ENCODE measurements around the gene RNF41.

Gene RNF41

DNA sequence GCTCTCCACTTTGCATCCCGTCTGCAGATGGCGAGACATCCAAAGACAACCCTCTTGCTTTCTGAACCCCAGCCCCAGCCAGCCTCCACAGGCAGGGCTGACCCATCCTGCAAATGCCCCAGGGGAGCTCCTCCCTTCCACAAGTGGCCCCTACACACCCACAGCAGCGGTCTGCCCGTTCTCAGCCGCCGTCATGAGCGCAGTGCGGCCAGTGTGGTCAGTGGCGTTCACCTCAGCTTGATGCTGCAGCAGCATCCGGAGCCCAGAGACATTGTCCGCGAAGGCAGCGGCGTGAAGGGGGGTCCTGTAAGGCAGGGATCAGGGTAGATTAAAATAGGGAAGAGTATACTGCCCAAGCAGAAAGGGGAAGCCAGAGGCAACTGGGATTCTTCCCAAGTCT lies 22.8 kb upstream of the RNF41 start:
- peaks cover 54 to 88% of the 10 kb centered on the region in 2 donors for H3K36me3 ChIP-seq (ENCODE audit: control insufficient read depth in 1 of 2, insufficient read depth in 2 of 2, low read length in 2 of 2)

DNA sequence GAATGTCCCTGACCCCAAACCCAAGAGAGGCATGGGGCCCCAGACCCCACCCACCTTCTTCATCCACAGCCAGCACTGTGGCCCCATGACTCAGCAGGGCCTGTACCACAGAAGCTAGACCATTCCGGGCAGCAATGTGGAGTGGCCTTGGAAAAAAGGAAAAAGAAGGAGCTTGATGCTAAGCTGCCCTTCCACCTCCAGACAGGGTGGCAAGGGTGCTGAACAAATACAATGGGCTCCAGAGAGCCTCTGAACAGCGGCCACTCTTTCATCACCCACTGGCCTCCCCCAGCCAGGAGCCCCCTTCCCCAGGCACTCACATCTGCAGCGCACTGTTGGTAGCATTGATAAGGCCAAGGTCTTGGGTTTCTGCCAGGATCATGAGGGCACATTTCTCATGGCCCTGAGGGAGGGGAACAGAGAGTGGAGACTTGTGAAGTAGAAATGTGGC lies 22.0 kb upstream of the RNF41 start:
- no peaks in the 10 kb centered on the region for H3K9me3 ChIP-seq (ENCODE audit: control insufficient read depth in 1 of 2, low read length in 2 of 2)
- no peak overlapping the region for H3K9ac ChIP-seq (ENCODE audit: low read depth in 1 of 2, low read length in 2 of 2)
- peaks cover 50 to 82% of the 10 kb centered on the region in 2 donors for H3K36me3 ChIP-seq (ENCODE audit: control insufficient read depth in 1 of 2, insufficient read depth in 2 of 2, low read length in 2 of 2)
- no peaks in the 10 kb centered on the region for H3K27me3 ChIP-seq (ENCODE audit: control insufficient read depth in 1 of 2, insufficient read depth in 2 of 2, low read length in 2 of 2)
- no peak overlapping the region for H3K27ac ChIP-seq (ENCODE audit: low read depth, low read length)
- peaks cover 0 to 5% of the 10 kb centered on the region in 2 donors for H3K4me1 ChIP-seq (ENCODE audit: control insufficient read depth in 1 of 2, insufficient read depth in 2 of 2, low read length in 2 of 2)
- no peak overlapping the region for H3K4me3 ChIP-seq (ENCODE audit: low read depth in 1 of 2, low read length in 2 of 2)

More for the DNA sequence above, 22.8 kb upstream of the RNF41 start:
- Histone ChIP-seq H3K4me3 (ENCODE audit: low read depth in 1 of 2, low read length in 2 of 2) (no peak overlapping the region), H3K27ac (ENCODE audit: low read depth, low read length) (no peak overlapping the region), H3K9ac (ENCODE audit: low read depth in 1 of 2, low read length in 2 of 2) (no peak overlapping the region), H3K4me1 (ENCODE audit: control insufficient read depth in 1 of 2, insufficient read depth in 2 of 2, low read length in 2 of 2) (peaks cover 0 to 5% of the 10 kb centered on the region in 2 donors), H3K27me3 (ENCODE audit: control insufficient read depth in 1 of 2, insufficient read depth in 2 of 2, low read length in 2 of 2) (no peaks in the 10 kb centered on the region), H3K9me3 (ENCODE audit: control insufficient read depth in 1 of 2, low read length in 2 of 2) (no peaks in the 10 kb centered on the region)

DNA sequence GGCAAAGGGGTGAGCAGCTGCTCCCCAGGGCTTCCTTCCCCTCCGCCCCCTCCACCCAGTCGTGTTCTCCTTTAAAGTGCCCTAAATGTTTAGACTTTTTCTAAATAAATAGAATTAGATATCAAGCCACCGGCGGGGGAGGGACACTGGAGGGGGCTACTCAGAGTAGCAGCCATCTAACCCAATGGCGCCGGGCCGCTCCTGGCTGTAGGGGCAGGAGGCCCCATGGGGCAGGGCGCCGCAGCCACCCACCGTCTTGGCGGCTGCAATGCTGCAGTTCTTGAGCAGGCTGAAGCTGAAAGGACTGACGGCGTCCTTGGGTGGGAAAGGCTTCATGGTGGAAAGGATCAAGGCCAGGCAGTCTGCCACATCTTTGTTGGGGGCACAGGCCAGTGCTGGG lies 21.3 kb upstream of the RNF41 start:
- H3K9me3 ChIP-seq (ENCODE audit: control insufficient read depth in 1 of 2, low read length in 2 of 2), result no peaks in the 10 kb centered on the region
- H3K4me1 ChIP-seq (ENCODE audit: control insufficient read depth in 1 of 2, insufficient read depth in 2 of 2, low read length in 2 of 2), result peaks cover 0 to 5% of the 10 kb centered on the region in 2 donors
- no peak overlapping the region for H3K9ac ChIP-seq (ENCODE audit: low read depth in 1 of 2, low read length in 2 of 2)
- no peaks in the 10 kb centered on the region for H3K27me3 ChIP-seq (ENCODE audit: control insufficient read depth in 1 of 2, insufficient read depth in 2 of 2, low read length in 2 of 2)
- peaks cover 42 to 78% of the 10 kb centered on the region in 2 donors for H3K36me3 ChIP-seq (ENCODE audit: control insufficient read depth in 1 of 2, insufficient read depth in 2 of 2, low read length in 2 of 2)
- no peak overlapping the region for H3K4me3 ChIP-seq (ENCODE audit: low read depth in 1 of 2, low read length in 2 of 2)
- H3K27ac ChIP-seq (ENCODE audit: low read depth, low read length), result no peak overlapping the region

DNA sequence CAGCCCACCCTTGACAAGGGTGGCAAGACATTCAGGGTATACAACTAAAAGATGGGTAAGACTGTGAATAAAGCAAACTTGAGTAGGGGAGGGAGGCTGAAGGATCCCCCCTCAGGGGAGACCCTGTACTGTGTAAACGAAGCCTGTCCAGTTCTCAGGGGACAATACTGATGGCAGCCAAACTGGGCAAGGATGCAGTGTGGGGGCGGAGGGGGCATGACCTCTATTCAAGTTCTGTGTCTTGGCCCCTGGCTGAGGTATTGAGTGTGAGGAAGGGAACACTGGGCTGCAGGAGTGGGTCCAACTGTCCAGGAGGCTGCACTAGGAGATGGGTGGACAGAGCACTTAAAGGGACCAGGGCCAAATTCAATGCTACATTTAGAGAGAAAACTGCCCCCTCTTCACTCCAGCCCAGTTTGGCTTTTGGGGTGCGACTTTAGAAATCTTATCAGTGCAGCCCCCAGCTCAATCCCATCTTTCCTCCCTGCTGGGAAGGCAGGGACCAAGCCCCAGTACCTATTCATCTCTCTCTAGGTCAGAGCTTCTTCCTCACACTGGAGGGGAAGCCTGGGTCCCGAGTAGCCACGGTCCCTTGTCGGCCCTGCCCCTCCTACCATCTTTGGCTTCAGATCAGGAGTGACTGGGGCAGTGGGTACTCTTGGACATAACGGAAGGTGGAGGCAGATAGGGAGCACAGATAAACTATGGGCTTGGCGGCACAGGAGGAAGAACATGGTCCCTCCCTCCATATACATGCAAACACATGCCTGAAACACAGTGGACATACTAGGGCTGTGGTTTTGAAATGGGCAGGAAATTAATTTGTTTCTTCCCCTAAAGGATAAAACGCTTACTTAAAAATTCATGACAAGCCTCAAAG lies 19.9 kb upstream of the RNF41 start:
- Histone ChIP-seq H3K4me3 (ENCODE audit: low read depth in 1 of 2, low read length in 2 of 2) (no peak overlapping the region), H3K9me3 (ENCODE audit: control insufficient read depth in 1 of 2, low read length in 2 of 2) (no peaks in the 10 kb centered on the region), H3K36me3 (ENCODE audit: control insufficient read depth in 1 of 2, insufficient read depth in 2 of 2, low read length in 2 of 2) (peaks cover 34 to 79% of the 10 kb centered on the region in 2 donors), H3K27me3 (ENCODE audit: control insufficient read depth in 1 of 2, insufficient read depth in 2 of 2, low read length in 2 of 2) (no peaks in the 10 kb centered on the region), H3K4me1 (ENCODE audit: control insufficient read depth in 1 of 2, insufficient read depth in 2 of 2, low read length in 2 of 2) (peaks cover 0 to 5% of the 10 kb centered on the region in 2 donors), H3K27ac (ENCODE audit: low read depth, low read length) (no peak overlapping the region), H3K9ac (ENCODE audit: low read depth in 1 of 2, low read length in 2 of 2) (no peak overlapping the region)

DNA sequence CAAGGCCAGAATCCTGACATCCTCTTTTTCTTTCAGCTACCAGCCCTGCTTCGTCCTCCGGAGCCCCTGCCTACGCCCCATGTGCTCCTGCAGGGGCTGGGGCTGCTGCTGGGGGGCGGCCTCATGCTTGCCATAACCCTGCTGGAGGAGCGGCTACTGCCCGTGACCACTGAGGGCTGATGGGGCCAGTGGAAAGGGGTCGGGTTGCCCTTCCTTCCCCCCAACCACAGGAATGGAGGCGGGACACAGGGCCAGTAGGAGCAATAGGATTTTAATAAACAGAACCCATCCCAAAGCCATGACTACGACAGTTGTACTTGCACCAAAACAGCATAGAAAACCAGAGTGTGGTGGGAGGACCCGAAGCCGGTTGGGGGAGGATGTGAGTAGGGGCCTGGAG lies 15.8 kb upstream of the RNF41 start:
- no peaks in the 10 kb centered on the region for H3K9me3 ChIP-seq (ENCODE audit: control insufficient read depth in 1 of 2, low read length in 2 of 2)
- peaks cover 18 to 59% of the 10 kb centered on the region in 2 donors for H3K36me3 ChIP-seq (ENCODE audit: control insufficient read depth in 1 of 2, insufficient read depth in 2 of 2, low read length in 2 of 2)

DNA sequence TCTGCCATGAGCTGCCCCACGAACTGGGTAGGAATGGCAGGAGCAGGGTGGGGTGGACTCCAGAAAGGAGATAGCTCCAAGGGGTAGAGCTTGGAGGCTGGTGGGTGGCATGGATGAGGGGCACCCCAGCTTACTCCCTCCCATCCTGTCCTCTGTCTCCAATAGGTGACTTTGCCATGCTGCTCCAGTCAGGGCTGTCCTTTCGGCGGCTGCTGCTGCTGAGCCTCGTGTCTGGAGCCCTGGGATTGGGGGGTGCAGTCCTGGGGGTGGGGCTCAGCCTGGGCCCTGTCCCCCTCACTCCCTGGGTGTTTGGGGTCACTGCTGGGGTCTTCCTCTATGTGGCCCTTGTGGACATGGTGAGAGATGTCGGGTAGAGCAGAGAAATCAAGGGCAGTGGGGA lies 15.3 kb upstream of the RNF41 start:
- no peak overlapping the region for H3K9ac ChIP-seq (ENCODE audit: low read depth in 1 of 2, low read length in 2 of 2)
- peaks cover 5 to 8% of the 10 kb centered on the region in 2 donors for H3K4me1 ChIP-seq (ENCODE audit: control insufficient read depth in 1 of 2, insufficient read depth in 2 of 2, low read length in 2 of 2)
- no peaks in the 10 kb centered on the region for H3K9me3 ChIP-seq (ENCODE audit: control insufficient read depth in 1 of 2, low read length in 2 of 2)
- H3K27me3 ChIP-seq (ENCODE audit: control insufficient read depth in 1 of 2, insufficient read depth in 2 of 2, low read length in 2 of 2), result no peaks in the 10 kb centered on the region
- H3K4me3 ChIP-seq (ENCODE audit: low read depth in 1 of 2, low read length in 2 of 2), result no peak overlapping the region
- no peak overlapping the region for H3K27ac ChIP-seq (ENCODE audit: low read depth, low read length)
- peaks cover 13 to 53% of the 10 kb centered on the region in 2 donors for H3K36me3 ChIP-seq (ENCODE audit: control insufficient read depth in 1 of 2, insufficient read depth in 2 of 2, low read length in 2 of 2)

More for the DNA sequence above, 15.8 kb upstream of the RNF41 start:
- no peak overlapping the region for H3K4me3 ChIP-seq (ENCODE audit: low read depth in 1 of 2, low read length in 2 of 2)
- no peak overlapping the region for H3K27ac ChIP-seq (ENCODE audit: low read depth, low read length)
- H3K27me3 ChIP-seq (ENCODE audit: control insufficient read depth in 1 of 2, insufficient read depth in 2 of 2, low read length in 2 of 2), result no peaks in the 10 kb centered on the region
- peaks cover 2 to 6% of the 10 kb centered on the region in 2 donors for H3K4me1 ChIP-seq (ENCODE audit: control insufficient read depth in 1 of 2, insufficient read depth in 2 of 2, low read length in 2 of 2)
- H3K9ac ChIP-seq (ENCODE audit: low read depth in 1 of 2, low read length in 2 of 2), result no peak overlapping the region

DNA sequence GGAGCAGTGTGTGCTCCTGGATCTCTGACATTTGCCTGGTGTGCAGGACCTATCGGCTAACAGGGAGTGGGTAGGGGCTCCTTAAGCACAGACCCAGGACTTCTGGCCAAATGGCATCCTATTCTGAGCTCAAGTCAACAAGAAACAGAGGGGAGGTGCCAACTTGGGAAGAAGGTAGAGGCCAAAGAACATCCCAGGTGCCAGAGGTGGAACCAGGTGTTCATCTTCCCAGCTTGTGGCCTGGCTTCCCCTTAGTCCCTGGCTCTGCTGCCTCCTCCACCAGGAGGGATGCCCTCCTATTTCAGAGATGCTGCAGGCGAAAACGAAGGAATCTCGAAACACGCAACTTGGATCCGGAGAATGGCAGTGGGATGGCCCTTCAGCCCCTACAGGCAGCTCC lies 14.4 kb upstream of the RNF41 start:
- Histone ChIP-seq H3K27ac (ENCODE audit: low read depth, low read length) (no peak overlapping the region), H3K9ac (ENCODE audit: low read depth in 1 of 2, low read length in 2 of 2) (no peak overlapping the region), H3K4me3 (ENCODE audit: low read depth in 1 of 2, low read length in 2 of 2) (no peak overlapping the region), H3K27me3 (ENCODE audit: control insufficient read depth in 1 of 2, insufficient read depth in 2 of 2, low read length in 2 of 2) (no peaks in the 10 kb centered on the region), H3K9me3 (ENCODE audit: control insufficient read depth in 1 of 2, low read length in 2 of 2) (no peaks in the 10 kb centered on the region), H3K36me3 (ENCODE audit: control insufficient read depth in 1 of 2, insufficient read depth in 2 of 2, low read length in 2 of 2) (peaks cover 6 to 44% of the 10 kb centered on the region in 2 donors), H3K4me1 (ENCODE audit: control insufficient read depth in 1 of 2, insufficient read depth in 2 of 2, low read length in 2 of 2) (peaks cover 5 to 8% of the 10 kb centered on the region in 2 donors)

DNA sequence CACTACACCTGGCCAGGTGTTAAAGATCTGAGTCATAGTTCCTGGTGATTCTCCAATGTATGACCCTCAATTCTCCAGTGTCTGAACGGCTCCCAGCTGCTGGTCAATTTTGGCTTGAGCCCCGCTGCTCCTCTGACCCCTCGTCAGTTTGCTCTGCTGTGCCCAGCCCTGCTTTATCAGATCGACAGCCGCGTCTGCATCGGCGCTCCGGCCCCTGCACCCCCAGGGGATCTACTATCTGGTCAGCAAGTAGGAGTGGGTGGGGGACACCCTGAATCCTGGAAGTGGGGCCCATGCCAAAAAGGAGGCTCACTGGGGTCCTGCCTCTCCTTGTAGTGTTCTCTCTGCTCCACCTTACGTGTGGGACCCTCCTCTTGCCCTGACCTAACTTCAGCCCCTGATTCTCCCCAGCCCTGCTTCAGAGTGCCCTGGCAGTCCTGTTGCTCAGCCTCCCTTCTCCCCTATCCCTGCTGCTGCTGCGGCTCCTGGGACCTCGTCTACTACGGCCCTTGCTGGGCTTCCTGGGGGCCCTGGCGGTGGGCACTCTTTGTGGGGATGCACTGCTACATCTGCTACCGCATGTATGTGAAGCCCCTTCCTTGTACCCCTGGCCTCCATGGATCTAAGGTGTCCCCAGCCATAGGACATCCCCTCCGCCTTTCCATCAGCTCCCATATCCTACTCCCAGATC lies 13.2 kb upstream of the RNF41 start:
- Histone ChIP-seq H3K36me3 (ENCODE audit: control insufficient read depth in 1 of 2, insufficient read depth in 2 of 2, low read length in 2 of 2) (peaks cover 6 to 37% of the 10 kb centered on the region in 2 donors), H3K27me3 (ENCODE audit: control insufficient read depth in 1 of 2, insufficient read depth in 2 of 2, low read length in 2 of 2) (no peaks in the 10 kb centered on the region)

DNA sequence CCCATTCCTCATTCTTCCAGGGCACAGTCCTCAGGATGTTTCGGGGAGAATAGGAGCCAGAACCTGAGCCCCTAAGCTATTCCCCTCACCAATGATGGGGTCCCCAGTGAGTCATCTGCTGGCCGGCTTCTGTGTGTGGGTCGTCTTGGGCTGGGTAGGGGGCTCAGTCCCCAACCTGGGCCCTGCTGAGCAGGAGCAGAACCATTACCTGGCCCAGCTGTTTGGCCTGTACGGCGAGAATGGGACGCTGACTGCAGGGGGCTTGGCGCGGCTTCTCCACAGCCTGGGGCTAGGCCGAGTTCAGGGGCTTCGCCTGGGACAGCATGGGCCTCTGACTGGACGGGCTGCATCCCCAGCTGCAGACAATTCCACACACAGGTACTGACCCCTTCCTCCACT lies 9.5 kb upstream of the RNF41 start:
- Histone ChIP-seq H3K27ac (ENCODE audit: low read depth, low read length) (no peak overlapping the region), H3K9me3 (ENCODE audit: control insufficient read depth in 1 of 2, low read length in 2 of 2) (no peaks in the 10 kb centered on the region), H3K36me3 (ENCODE audit: control insufficient read depth in 1 of 2, insufficient read depth in 2 of 2, low read length in 2 of 2) (peaks cover 4 to 17% of the 10 kb centered on the region in 2 donors), H3K4me1 (ENCODE audit: control insufficient read depth in 1 of 2, insufficient read depth in 2 of 2, low read length in 2 of 2) (peaks cover 12 to 17% of the 10 kb centered on the region in 2 donors), H3K9ac (ENCODE audit: low read depth in 1 of 2, low read length in 2 of 2) (peak overlapping the region; percentile 80 to 95), H3K27me3 (ENCODE audit: control insufficient read depth in 1 of 2, insufficient read depth in 2 of 2, low read length in 2 of 2) (no peaks in the 10 kb centered on the region), H3K4me3 (ENCODE audit: low read depth in 1 of 2, low read length in 2 of 2) (peak overlapping the region; percentile 72 to 82)

More for the DNA sequence above, 13.2 kb upstream of the RNF41 start:
- Histone ChIP-seq H3K9ac (ENCODE audit: low read depth in 1 of 2, low read length in 2 of 2) (no peak overlapping the region), H3K4me1 (ENCODE audit: control insufficient read depth in 1 of 2, insufficient read depth in 2 of 2, low read length in 2 of 2) (peaks cover 9 to 14% of the 10 kb centered on the region in 2 donors), H3K4me3 (ENCODE audit: low read depth in 1 of 2, low read length in 2 of 2) (no peak overlapping the region), H3K27ac (ENCODE audit: low read depth, low read length) (no peak overlapping the region), H3K9me3 (ENCODE audit: control insufficient read depth in 1 of 2, low read length in 2 of 2) (no peaks in the 10 kb centered on the region)

All from duodenal mucosa (tissue), 2 donors.